ENCODE measurements around the gene REXO1.

REXO1 gene

DNA sequence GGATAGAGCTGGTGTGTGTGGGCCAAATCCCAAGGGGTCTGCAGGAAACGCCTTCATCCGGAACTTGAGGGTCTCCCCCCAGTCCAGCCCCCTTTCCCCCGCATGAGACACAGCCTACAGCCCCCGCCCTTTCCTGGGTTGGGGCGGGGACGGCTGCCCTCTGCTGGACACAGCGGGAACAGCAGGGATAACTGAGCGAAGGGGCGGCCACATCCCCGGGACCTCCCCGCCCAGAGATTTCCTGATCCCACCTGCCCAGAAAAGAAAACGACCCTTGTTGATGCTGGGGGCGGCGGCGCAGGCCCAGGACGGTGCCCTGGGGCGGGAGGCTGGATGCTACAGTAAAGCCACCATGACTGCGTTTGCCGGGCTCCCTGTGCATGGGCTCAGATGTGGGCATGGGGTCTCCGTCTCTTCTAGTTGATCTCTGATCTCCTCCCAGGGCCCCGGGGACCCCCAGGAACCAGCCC lies 80.8 kb downstream of the REXO1 start:
- no peak for DNase-seq (ENCODE audit: extremely low read depth, low read depth)

GRCh38 chr19:1766800-1767352 lies 81.4 kb downstream of the REXO1 start:
- no peak for TF ChIP-seq CTCF (IDR thresholded peaks at IDR 0.05; ENCODE audit: low read depth, low read length)
- no peak for DNase-seq (ENCODE audit: extremely low read depth, low read depth)

More for the DNA sequence above, 80.8 kb downstream of the REXO1 start:
- TF ChIP-seq CTCF (IDR thresholded peaks at IDR 0.05; ENCODE audit: low read depth, low read length) = peak; percentile 93

DNA sequence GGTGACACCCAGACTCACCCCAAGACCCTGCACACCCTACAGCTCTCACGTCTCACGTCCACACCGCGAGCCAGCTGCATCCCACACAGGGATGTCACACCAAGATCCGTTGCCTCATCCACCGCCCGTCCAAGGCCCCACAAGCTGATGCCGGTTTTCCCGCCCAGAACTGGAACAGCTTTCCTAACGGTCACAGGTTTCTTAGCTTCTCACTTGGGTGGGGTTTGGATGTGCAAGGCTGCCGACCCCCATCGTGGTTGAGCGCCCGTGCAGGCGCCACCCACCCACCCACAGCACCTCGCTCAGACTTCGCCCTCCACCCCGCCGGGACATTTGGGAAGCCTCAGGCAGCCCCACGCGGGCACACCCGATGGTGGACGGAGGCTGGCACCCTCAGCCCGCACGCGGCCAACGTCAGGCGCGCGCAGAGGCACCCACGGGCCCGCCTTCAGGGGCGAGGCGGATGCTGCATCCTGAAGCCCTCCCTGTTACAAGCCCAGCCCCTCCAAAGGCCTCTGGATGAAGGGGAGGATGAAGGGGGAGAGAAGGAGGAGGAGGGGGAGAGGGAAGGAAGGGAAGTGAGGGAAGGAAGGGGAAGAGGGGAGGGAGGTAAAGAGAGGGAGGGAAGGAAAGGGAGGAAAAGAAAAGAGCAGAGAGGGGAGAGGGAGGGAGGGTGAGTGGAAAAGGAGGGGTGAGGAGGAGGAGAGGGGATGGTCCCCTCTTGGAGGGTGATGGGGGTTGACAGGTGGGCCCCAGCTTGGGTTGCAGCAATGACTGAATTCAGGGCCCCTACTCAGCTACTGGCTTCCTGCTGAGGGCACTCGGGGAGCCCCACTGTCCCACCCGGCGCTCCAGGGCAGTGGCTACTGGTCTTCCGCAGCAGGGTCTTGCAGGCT lies 82.1 kb downstream of the REXO1 start:
- DNase-seq (ENCODE audit: extremely low read depth, low read depth) = no peak
- no peak for TF ChIP-seq CTCF (IDR thresholded peaks at IDR 0.05; ENCODE audit: low read depth, low read length)

Measured in AG09319 (cell line).